ENCODE measurements around the gene CABLES1. TPM values are rescaled to one million over a fixed set of nuclear protein-coding genes. Genes with fewer than 3 reads are reported as not detected.
"Not testable (repeated sequence)": the region's sequence is repeated elsewhere in the genome, so short reads cannot be mapped to it uniquely, and the experiment has no call there.

CABLES1 gene
- 2.8 TPM for total RNA-seq

- DNase-seq, result peak; percentile 68
These were observed at the start of gene CABLES1 for GRCh38 chr18:23134780-23135549. Gene CABLES1 (plus strand): TSS chr18:23135485. CDS start chr18:23135763, 278 bp downstream.

GRCh38 chr18:23087352-23087751 is 47.9 kb upstream of the CABLES1 start:
- DNase-seq, result no peak

- no peak for DNase-seq
These were observed 47.0 kb upstream of the CABLES1 start for GRCh38 chr18:23088310-23088709.

- DNase-seq, result not testable (repeated sequence)
These were observed 44.0 kb upstream of the CABLES1 start for GRCh38 chr18:23091017-23091993.

GRCh38 chr18:23092121-23092520 is 43.2 kb upstream of the CABLES1 start:
- DNase-seq, result no peak

GRCh38 chr18:23093130-23093529 is 42.2 kb upstream of the CABLES1 start:
- DNase-seq, result not testable (repeated sequence)

GRCh38 chr18:23093772-23094171 is 41.5 kb upstream of the CABLES1 start:
- DNase-seq, result no peak

- DNase-seq, result peak; percentile 66
These were observed 40.7 kb upstream of the CABLES1 start for GRCh38 chr18:23094411-23095190.

- DNase-seq, result no peak
These were observed 39.8 kb upstream of the CABLES1 start for GRCh38 chr18:23095463-23095862.

- not testable (repeated sequence) for DNase-seq
These were observed 38.3 kb upstream of the CABLES1 start for GRCh38 chr18:23097016-23097415.

- no peak for DNase-seq
These were observed 35.7 kb upstream of the CABLES1 start for GRCh38 chr18:23099621-23100020.

- DNase-seq, result no peak
These were observed 33.3 kb upstream of the CABLES1 start for GRCh38 chr18:23101861-23102432.

GRCh38 chr18:23102493-23103261 is 32.6 kb upstream of the CABLES1 start:
- no peak for DNase-seq

- no peak for DNase-seq
These were observed 31.8 kb upstream of the CABLES1 start for GRCh38 chr18:23103449-23103848.

GRCh38 chr18:23105030-23105429 is 30.3 kb upstream of the CABLES1 start:
- DNase-seq, result no peak

- DNase-seq, result no peak
These were observed 29.6 kb upstream of the CABLES1 start for GRCh38 chr18:23105581-23106219.

GRCh38 chr18:23106575-23106974 is 28.7 kb upstream of the CABLES1 start:
- no peak for DNase-seq

GRCh38 chr18:23107718-23108117 is 27.6 kb upstream of the CABLES1 start:
- DNase-seq, result no peak

GRCh38 chr18:23108496-23108895 is 26.8 kb upstream of the CABLES1 start:
- no peak for DNase-seq

- not testable (repeated sequence) for DNase-seq
These were observed 26.1 kb upstream of the CABLES1 start for GRCh38 chr18:23109163-23109562.

GRCh38 chr18:23113576-23113975 is 21.7 kb upstream of the CABLES1 start:
- DNase-seq, result peak; percentile 50
